DND-41 (cell line): ENCODE results near the gene CEACAM3.
"Not testable (repeated sequence)": the region's sequence is repeated elsewhere in the genome, so short reads cannot be mapped to it uniquely, and the experiment has no call there.

Experiments
- ATAC-seq: fragments of 200-7000 bp; cut with Tn5 transposase; 3 replicates; pipeline ENCODE4 v1.9.1; 2021; ENCODE audit warnings: low read depth; ENCODE audit not compliant: insufficient read depth
- DNase-seq: peaks from one replicate; pipeline ENCODE4 v3.0.0-alpha.2; 2020
- H2AFZ ChIP-seq: 2 replicates; pipeline ENCODE4 v1.6.0; 2012; ENCODE audit warnings: low read depth, low read length
- H3K27ac ChIP-seq: 2 replicates; pipeline ENCODE4 v1.5.1; 2012; ENCODE audit warnings: low read length, inconsistent platforms
- H3K27me3 ChIP-seq: fragments of 200-600 bp; sonication (generic); 2 replicates; pipeline ENCODE4 v1.6.0; 2012; ENCODE audit warnings: low read length, mild to moderate bottlenecking, inconsistent platforms; ENCODE audit not compliant: insufficient read depth, poor library complexity
- H3K36me3 ChIP-seq: 2 replicates; pipeline ENCODE4 v1.5.1; 2012; ENCODE audit warnings: low read length, inconsistent platforms; ENCODE audit not compliant: insufficient read depth
- H3K4me1 ChIP-seq: 2 replicates; pipeline ENCODE4 v1.5.1; 2012; ENCODE audit warnings: mild to moderate bottlenecking, low read length; ENCODE audit not compliant: insufficient read depth
- H3K4me2 ChIP-seq: 2 replicates; pipeline ENCODE4 v1.6.0; 2012; ENCODE audit warnings: mild to moderate bottlenecking, moderate library complexity, low read length, inconsistent platforms; ENCODE audit not compliant: insufficient read depth
- H3K4me3 ChIP-seq, 2 experiments: fragments of 200-600 bp in 1 of 2; shearing (Covaris generic) in 1 of 2; 2 replicates each; pipeline ENCODE4 v1.5.1; 2012 to 2016; ENCODE audit warnings: inconsistent platforms in 2 of 2, low read length in 2 of 2, mild to moderate bottlenecking in 2 of 2, low read depth in 1 of 2, moderate library complexity in 1 of 2
- H3K79me2 ChIP-seq: 2 replicates; pipeline ENCODE4 v1.6.0; 2012; ENCODE audit warnings: low read length, inconsistent platforms; ENCODE audit not compliant: insufficient read depth
- H3K9ac ChIP-seq: 2 replicates; pipeline ENCODE4 v1.6.0; 2012; ENCODE audit warnings: low read depth, mild to moderate bottlenecking, inconsistent platforms, low read length, moderate library complexity
- H3K9me3 ChIP-seq: 2 replicates; pipeline ENCODE4 v1.5.1; 2012; ENCODE audit warnings: low read length, moderate library complexity, mild to moderate bottlenecking, inconsistent platforms; ENCODE audit not compliant: insufficient read depth, severe bottlenecking
- H4K20me1 ChIP-seq: 2 replicates; pipeline ENCODE4 v1.6.0; 2012; ENCODE audit warnings: low read length; ENCODE audit not compliant: insufficient read depth
- CTCF ChIP-seq: IDR thresholded peaks from 2 replicates; pipeline ENCODE4 v1.5.1; 2012; ENCODE audit warnings: borderline replicate concordance, low read length, moderate library complexity, mild to moderate bottlenecking; ENCODE audit not compliant: poor library complexity, severe bottlenecking; ENCODE audit errors: extremely low read depth
- EZH2 ChIP-seq: IDR thresholded peaks from 3 replicates; pipeline ENCODE4 v1.6.1; 2012; ENCODE audit warnings: borderline replicate concordance, low read depth, mild to moderate bottlenecking, moderate library complexity, low read length, inconsistent platforms; ENCODE audit not compliant: severe bottlenecking

CEACAM3 gene

GRCh38 chr19:41784312-41784711 is 12.1 kb upstream of the CEACAM3 start:
- ATAC-seq (no peak), DNase-seq (no peak)
- Histone ChIP-seq H3K36me3 (no peaks in the 10 kb centered on the region), H3K27ac (no peak overlapping the region), H3K79me2 (no peaks in the 10 kb centered on the region), H3K9ac (no peak overlapping the region), H3K9me3 (no peaks in the 10 kb centered on the region), H3K4me3 (no peak overlapping the region), H2AFZ (no peak overlapping the region), H4K20me1 (no peaks in the 10 kb centered on the region), H3K27me3 (peaks cover 12% of the 10 kb centered on the region), H3K4me1 (no peaks in the 10 kb centered on the region), H3K4me2 (no peak overlapping the region)
- no peak for TF ChIP-seq CTCF
- TF ChIP-seq EZH2: no peak

- Histone ChIP-seq H3K27me3 (peaks cover 12% of the 10 kb centered on the region), H3K4me2 (no peak overlapping the region), H3K79me2 (no peaks in the 10 kb centered on the region), H3K9ac (no peak overlapping the region), H2AFZ (no peak overlapping the region), H3K4me3 (no peak overlapping the region), H3K36me3 (no peaks in the 10 kb centered on the region), H3K27ac (no peak overlapping the region), H4K20me1 (no peaks in the 10 kb centered on the region), H3K4me1 (no peaks in the 10 kb centered on the region), H3K9me3 (no peaks in the 10 kb centered on the region)
- ATAC-seq (no peak), DNase-seq (no peak)
- TF ChIP-seq CTCF (no peak), EZH2 (no peak)
Observed at GRCh38 chr19:41784743-41785142, 11.6 kb upstream of the CEACAM3 start.

- Histone ChIP-seq H3K27me3 (peaks cover 12% of the 10 kb centered on the region), H4K20me1 (no peaks in the 10 kb centered on the region), H3K36me3 (no peaks in the 10 kb centered on the region), H3K4me3 (no peak overlapping the region), H3K79me2 (no peaks in the 10 kb centered on the region), H2AFZ (no peak overlapping the region; the same call in 1 of the 2 replicates), H3K9ac (no peak overlapping the region), H3K4me2 (no peak overlapping the region), H3K4me1 (no peaks in the 10 kb centered on the region), H3K27ac (no peak overlapping the region), H3K9me3 (no peaks in the 10 kb centered on the region)
- ATAC-seq (peak; percentile 88), DNase-seq (peak; percentile 67)
- peak; percentile 93 for TF ChIP-seq CTCF
- TF ChIP-seq EZH2: no peak
Observed at GRCh38 chr19:41785653-41786052, 10.7 kb upstream of the CEACAM3 start.

- ATAC-seq: no peak
- Histone ChIP-seq H3K27ac (no peak overlapping the region), H3K4me3 (no peak overlapping the region), H3K9me3 (no peaks in the 10 kb centered on the region), H3K4me2 (no peak overlapping the region), H3K79me2 (no peaks in the 10 kb centered on the region), H4K20me1 (no peaks in the 10 kb centered on the region), H3K36me3 (no peaks in the 10 kb centered on the region), H3K9ac (no peak overlapping the region), H3K27me3 (peaks cover 12% of the 10 kb centered on the region), H3K4me1 (no peaks in the 10 kb centered on the region), H2AFZ (no peak overlapping the region)
- TF ChIP-seq EZH2 (no peak), CTCF (no peak)
- no peak for DNase-seq
Observed at GRCh38 chr19:41787055-41787454, 9.3 kb upstream of the CEACAM3 start.

GRCh38 chr19:41788518-41788917 is 7.9 kb upstream of the CEACAM3 start:
- H3K27me3 ChIP-seq: peaks cover 17% of the 10 kb centered on the region
- not testable (repeated sequence) for H3K4me3 ChIP-seq, H4K20me1 ChIP-seq, H3K36me3 ChIP-seq, H3K4me2 ChIP-seq, H3K9me3 ChIP-seq, DNase-seq, H3K9ac ChIP-seq, H2AFZ ChIP-seq, H3K4me1 ChIP-seq, ATAC-seq, H3K79me2 ChIP-seq, H3K27ac ChIP-seq
